GM21367 (cell line): Measurements from ENCODE around the gene SLBP.

ENCODE experiments used
- ATAC-seq: cut with Tn5 transposase; IDR thresholded peaks from one replicate; pipeline ENCODE4 v1.9.1; 2021; ENCODE audit not compliant: unreplicated experiment

The SLBP gene

DNA sequence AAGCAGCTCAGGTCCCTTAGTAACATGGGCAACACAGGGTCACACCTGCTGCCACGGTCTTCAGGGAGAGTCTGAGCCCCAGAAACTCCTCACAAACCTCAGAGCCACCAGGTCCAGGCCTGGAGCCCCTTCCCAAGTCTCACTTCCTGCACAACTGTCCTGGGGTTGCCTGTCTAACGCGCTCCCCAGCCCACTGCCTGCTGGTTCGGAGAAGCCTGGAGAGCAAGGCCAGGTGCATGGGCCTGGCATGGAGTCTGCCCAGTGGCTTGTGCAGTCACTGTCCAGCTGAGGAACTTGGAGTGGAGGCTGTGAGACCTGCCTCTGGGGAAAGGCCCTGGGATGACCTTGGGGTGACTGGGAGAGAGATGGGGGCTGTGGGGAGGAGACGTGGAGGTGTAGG is 56.0 kb downstream of the SLBP start:
- no peak for ATAC-seq

DNA sequence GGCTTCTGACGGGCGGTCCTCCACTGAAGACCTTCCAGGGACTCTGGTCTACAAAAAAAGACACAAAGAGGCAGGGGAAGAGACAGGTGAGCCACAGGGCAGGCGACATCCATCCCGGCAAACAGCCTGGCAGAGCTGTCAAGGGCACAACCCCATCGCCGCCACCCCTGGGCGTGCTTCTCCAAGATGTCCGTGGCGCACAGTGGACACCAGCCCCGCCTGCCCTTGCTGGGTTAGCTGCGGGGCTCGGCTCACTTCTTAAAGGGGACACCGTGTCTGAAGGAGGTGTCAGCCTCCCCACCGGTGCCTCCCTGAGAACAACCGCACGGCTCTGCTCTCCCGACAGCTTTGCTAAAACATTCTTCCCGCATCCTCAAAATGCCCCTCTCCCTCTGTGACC is 56.4 kb downstream of the SLBP start:
- ATAC-seq, result no peak

DNA sequence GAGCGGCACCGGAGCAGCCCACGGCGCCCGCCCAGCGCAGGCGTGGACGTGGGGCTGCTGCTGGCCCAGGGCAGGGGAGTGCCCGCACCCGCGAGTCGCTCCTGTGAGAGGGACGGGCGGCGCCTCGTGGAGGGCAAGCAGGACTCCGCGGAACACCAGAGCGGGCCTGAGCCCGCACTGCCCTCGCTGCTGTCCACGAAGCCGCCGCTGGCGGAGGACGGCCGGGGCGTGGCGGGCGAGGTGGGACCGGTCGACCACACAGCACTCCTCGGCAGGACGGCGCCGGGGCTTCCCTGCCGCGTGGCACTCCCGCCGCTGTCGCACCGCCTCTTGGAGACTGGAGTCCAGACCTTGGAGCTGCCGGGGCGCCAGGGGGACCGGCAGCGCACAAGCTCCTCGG is 57.0 kb downstream of the SLBP start:
- ATAC-seq, result no peak

DNA sequence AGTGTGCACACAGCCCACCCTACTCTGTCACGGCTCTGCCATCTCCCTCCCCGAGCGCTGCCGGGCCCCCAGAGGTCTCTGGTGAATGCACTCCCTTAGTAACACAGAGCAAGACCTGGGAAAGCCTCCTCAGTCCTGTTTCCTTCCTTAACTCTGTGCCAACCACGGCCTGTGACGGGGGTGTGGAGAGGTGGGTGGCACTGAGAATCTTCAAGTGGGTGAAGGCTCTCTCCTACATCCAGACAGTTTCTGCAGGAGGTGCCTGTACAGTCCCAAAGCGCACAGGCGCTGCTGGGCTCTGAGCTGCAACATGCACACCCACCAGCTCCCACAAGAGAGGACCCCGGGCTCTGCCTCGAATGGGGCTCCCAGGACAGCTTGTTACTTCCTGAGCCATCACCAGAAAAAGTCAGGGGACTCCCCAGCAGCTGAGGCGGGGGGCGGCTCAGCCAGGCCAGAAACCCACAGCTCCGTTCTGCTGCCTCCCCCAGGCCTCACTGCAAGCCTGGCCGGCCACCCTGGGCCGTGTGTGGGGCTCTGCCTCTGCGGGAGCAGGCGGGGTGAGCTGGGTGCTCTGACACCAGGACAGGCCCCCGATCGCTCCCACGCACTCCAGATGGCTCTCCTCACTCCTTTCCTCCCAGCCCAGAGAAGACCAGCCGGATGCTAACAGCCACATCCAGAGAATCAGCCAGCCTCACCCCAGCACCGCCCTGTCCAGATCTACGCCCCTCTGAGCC is 57.7 kb downstream of the SLBP start:
- no peak for ATAC-seq

DNA sequence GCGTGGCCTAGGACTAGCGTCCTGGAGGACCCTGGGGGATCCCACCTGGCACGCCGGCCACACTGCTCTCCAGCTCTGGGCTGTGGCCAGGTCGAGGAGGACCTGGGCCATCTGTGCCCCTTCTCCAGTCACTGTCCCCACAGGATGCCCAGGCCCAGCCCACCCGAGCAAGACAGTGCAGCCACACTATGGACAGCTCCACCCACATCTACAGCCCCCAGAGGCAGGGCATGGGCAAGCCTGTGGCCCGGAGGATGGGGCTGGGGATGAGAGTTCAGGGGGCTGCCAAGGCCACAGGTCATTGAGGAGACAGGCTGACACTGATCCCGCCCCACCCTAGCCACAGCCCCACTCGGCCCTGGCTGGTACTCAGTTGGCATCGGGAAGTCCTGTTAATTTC is 58.3 kb downstream of the SLBP start:
- ATAC-seq, result no peak

DNA sequence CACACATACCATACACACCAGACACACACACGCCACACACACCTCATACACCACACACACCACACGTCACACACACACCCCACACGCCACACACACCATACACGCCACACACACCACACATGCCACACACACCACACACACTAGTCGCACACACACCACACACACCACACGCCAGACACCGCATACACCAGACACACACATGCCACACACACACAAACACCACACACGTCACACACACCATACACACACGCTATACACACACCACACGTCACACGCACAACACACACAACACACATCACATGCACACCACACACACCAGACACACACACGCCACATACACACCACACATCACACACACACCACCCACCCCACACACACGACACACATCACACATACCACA is 60.0 kb downstream of the SLBP start:
- ATAC-seq, result no peak

DNA sequence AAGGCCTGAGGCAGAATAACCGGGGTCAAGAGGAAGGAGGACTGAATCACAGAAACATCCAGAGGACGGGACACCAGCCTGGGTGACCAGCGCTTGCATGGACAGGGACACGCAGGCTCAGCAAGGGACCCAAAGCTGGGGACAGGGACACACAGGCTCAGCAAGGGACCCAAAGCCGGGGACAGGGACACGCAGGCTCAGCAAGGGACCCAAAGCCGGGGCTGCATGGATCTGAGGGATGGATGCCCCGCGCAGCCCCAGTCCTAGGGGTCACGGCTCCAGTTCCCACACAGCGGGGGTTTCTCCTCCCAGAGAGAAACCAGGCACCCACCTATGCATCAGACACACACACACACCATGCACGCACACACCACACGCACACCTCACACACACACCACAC is 60.5 kb downstream of the SLBP start:
- ATAC-seq, result no peak

DNA sequence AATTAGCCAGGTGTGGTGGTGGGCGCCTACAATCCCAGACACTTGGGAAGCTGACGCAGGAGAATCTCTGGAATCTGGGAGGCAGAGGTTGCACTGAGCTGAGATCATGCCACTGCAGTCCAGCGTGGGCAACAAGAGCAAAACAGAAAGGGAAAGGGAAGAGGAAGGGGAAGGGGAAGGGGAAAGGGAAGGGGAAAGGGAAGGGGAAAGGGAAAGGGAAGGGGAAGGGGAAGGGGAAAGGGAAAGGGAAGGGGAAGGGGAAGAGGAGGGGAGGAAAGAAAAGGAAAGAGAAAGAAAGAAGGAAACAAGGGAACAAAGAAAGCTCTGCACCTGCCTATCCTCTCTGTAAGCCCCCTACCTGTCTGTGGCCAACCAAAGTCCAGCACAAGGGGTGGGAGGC is 63.2 kb downstream of the SLBP start:
- no peak for ATAC-seq

DNA sequence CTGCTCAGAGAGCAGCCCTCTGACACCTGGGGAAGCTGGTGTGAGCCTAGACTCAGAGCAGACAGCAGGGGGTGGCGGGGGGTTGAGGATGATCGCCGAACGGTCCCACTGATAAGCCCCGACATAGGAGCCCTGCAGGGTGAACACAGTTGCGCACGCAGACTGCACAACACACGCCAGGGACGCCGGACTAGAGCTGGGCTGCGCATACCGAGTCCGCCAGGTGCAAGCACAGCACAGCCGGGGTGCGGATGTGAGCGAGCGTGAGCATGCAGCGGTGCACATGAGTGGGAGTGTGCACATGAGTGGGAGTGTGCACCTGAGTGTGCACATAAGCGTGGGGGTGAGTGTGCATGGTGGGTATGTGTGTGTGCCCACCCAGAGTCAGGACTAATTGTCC is 64.7 kb downstream of the SLBP start:
- ATAC-seq, result no peak

DNA sequence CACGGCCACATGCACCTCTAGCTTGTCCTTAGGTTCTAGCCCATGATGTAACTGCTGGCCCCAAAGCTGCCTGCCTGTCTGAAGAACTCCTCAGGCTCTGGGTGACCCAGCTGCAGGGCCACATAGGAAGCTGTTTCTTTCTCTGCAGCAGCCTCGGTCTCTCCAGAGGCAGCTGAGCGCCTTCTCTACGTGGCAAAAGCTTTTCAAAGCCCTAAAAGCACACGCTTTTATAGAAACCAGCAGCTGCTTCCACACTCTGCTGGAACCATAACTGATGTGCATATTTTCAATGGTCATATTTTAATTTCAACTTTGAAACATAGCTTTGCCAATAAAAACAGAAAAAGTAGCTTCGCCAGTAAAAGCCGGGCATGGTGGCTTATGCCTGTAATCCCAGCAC is 65.4 kb downstream of the SLBP start:
- ATAC-seq, result no peak

DNA sequence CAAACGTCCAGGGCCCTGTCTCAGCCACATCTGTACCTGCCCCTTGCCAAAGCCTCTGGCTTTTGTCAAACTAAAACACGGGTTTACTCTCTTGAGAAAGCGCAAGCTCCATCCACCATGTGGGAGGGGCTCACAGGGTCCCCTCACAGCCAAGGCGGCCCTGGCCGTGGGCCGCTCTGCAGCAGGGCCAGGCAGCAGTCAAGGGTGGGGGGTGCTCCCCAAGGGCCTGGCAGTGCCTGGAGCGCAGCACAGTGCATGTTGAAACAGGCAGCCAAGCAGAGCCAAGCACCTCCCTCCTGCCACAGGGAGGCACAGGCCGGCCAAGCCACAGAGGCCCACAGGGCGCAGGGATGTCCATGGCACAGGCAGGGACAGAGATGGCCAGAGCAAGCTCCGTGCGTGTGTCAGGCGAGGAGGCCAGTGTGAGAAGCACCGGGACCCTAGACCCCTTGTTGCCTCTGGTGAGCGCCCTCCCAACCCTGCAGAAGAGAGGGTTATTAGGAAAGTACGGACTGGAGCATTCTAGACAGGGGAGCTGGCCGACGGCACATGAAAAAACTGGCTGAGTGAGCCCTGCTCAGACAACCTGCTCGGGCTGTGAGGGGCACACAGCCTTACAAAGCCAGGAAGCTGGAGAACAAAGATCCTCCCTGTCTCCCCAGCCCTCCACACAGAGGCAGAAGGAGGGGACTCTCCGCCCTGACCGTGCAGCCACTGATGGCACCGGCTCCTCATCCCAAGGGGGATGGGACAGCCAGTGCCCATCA is 67.0 kb downstream of the SLBP start:
- no peak for ATAC-seq

DNA sequence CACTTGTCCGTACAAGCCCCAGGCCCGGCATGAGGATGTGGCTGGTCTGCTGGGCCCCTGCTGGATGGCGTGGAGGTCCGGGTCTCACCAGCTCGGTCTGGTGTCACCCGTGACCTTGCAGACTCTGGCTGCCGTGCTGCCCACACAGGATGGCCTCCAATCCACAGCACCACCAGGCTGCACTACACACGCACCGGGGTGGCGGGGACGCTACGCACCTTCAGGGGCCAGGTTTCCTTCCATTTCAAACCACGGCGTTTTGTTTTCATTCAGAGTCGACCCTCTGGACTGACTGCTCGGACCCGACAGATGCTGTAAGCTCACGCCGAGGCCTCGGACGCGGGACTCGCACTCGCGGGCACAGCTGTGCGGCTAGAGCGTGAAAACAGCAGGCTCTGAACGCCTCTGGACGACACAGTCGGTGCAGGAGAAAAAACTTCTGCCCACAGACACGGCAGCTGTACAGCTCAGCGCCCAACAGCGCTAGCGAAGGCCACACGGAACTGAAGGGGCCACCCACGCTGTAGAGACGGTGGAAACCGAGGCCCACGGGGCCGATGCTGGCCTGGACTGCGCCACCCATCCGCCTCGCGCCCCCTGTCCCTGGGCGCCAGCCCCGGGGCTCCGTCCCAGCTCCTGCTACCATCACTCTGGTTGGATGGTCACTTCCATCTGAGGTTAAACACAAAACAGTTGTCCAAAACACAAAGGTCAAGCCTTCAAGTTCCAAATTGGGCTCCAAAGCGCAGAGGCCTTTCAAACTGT is 68.0 kb downstream of the SLBP start:
- ATAC-seq, result no peak
